PFSK-1 (cell line): ENCODE data around the gene MAP4K4.

Source experiments
- POLR2AphosphoS5 ChIP-seq: IDR thresholded peaks from 2 replicates; pipeline ENCODE4 v1.6.1; 2012; ENCODE audit warnings: low read depth, mild to moderate bottlenecking, control low read depth, low read length, moderate library complexity
- SIN3A ChIP-seq: IDR thresholded peaks from 2 replicates; pipeline ENCODE4 v1.6.1; 2012; ENCODE audit warnings: mild to moderate bottlenecking, low read length, moderate library complexity, borderline replicate concordance; ENCODE audit not compliant: insufficient read depth
- TAF1 ChIP-seq: IDR thresholded peaks from 2 replicates; pipeline ENCODE4 v1.6.1; 2012; ENCODE audit warnings: low read length, control low read depth, borderline replicate concordance; ENCODE audit not compliant: insufficient read depth

- TF ChIP-seq TAF1 (no peak), SIN3A (no peak), POLR2AphosphoS5 (no peak)
These were observed 37.6 kb downstream of the MAP4K4 start for GRCh38 chr2:101735166-101735533.
